Parathyroid adenoma (tissue), 2 donors: ENCODE results near the gene AUP1.

ENCODE experiments used
- H2AFZ ChIP-seq: fragments of 300-600 bp; sonication (generic); one replicate; pipeline ENCODE4 v1.7.0; 2017; ENCODE audit warnings: antibody characterized with exemption, mild to moderate bottlenecking
- H3K27ac ChIP-seq: fragments of 300-600 bp; sonication (generic); one replicate; pipeline ENCODE4 v1.7.0; 2017
- H3K27me3 ChIP-seq: fragments of 300-600 bp; sonication (generic); one replicate; pipeline ENCODE4 v1.7.0; 2017; ENCODE audit warnings: low read length; ENCODE audit not compliant: control insufficient read depth, insufficient read depth
- H3K36me3 ChIP-seq: fragments of 300-600 bp; sonication (generic); one replicate; pipeline ENCODE4 v1.7.0; 2017; ENCODE audit warnings: low read length; ENCODE audit not compliant: control insufficient read depth, insufficient read depth
- H3K4me1 ChIP-seq: fragments of 300-600 bp; sonication (generic); one replicate; pipeline ENCODE4 v1.7.0; 2017; ENCODE audit warnings: control low read depth
- H3K4me2 ChIP-seq: fragments of 300-600 bp; sonication (generic); one replicate; pipeline ENCODE4 v1.7.0; 2017; ENCODE audit warnings: low read length
- H3K4me3 ChIP-seq: fragments of 300-600 bp; sonication (generic); one replicate; pipeline ENCODE4 v1.7.0; 2017; ENCODE audit warnings: low read depth, low read length
- H3K79me2 ChIP-seq: fragments of 300-600 bp; sonication (generic); one replicate; pipeline ENCODE4 v1.7.0; 2017; ENCODE audit warnings: control low read depth
- H3K9ac ChIP-seq: fragments of 300-600 bp; sonication (generic); one replicate; pipeline ENCODE4 v1.7.0; 2017; ENCODE audit warnings: mild to moderate bottlenecking
- H3K9me3 ChIP-seq: fragments of 300-600 bp; sonication (generic); one replicate; pipeline ENCODE4 v1.7.0; 2017; ENCODE audit warnings: low read length; ENCODE audit not compliant: control insufficient read depth
- CTCF ChIP-seq: fragments of 300-600 bp; sonication (generic); IDR thresholded peaks from one replicate; pipeline ENCODE4 v1.7.0; 2017; ENCODE audit warnings: antibody characterized with exemption, mild to moderate bottlenecking
- donor health status: primary hyperparathyroidism.

The AUP1 gene

GRCh38 chr2:74515271-74515980 lies 14.1 kb downstream of the AUP1 start:
- Histone ChIP-seq H3K4me2 (peak overlapping the region; percentile 61), H3K79me2 (no peaks in the 10 kb centered on the region), H3K4me1 (no peaks in the 10 kb centered on the region), H3K9ac (no peak overlapping the region), H3K36me3 (no peaks in the 10 kb centered on the region), H3K27ac (no peak overlapping the region), H3K27me3 (no peaks in the 10 kb centered on the region), H2AFZ (peak overlapping the region; percentile 62), H3K4me3 (peak overlapping the region; percentile 46), H3K9me3 (no peaks in the 10 kb centered on the region)
- TF ChIP-seq CTCF = no peak

- Histone ChIP-seq H3K27ac (no peak within 1 kb of the TSS), H3K4me2 (peak within 1 kb of the TSS; percentile 57), H3K9me3 (no peaks in the 10 kb centered on the region), H3K9ac (no peak within 1 kb of the TSS), H2AFZ (no peak within 1 kb of the TSS), H3K4me3 (peak within 1 kb of the TSS; percentile 39), H3K79me2 (no peaks in the 10 kb centered on the region), H3K4me1 (no peaks in the 10 kb centered on the region), H3K36me3 (no peaks in the 10 kb centered on the region), H3K27me3 (no peaks in the 10 kb centered on the region)
- no peak for TF ChIP-seq CTCF
Observed at GRCh38 chr2:74514368-74515270, 14.9 kb downstream of the AUP1 start, which contains the start of gene TLX2. Gene TLX2 (plus strand): TSS chr2:74514450. CDS start chr2:74514807, 357 bp downstream.

- H2AFZ ChIP-seq = no peak overlapping the region
- H3K4me3 ChIP-seq = no peak overlapping the region
- no peak overlapping the region for H3K27ac ChIP-seq
- no peaks in the 10 kb centered on the region for H3K9me3 ChIP-seq
- H3K36me3 ChIP-seq = no peaks in the 10 kb centered on the region
- H3K27me3 ChIP-seq = no peaks in the 10 kb centered on the region
- no peak for TF ChIP-seq CTCF
- no peak overlapping the region for H3K9ac ChIP-seq
- no peak overlapping the region for H3K4me2 ChIP-seq
- H3K4me1 ChIP-seq = no peaks in the 10 kb centered on the region
- H3K79me2 ChIP-seq = no peaks in the 10 kb centered on the region
Observed at GRCh38 chr2:74513605-74514367, 15.7 kb downstream of the AUP1 start.

- no peak overlapping the region for H3K27ac ChIP-seq
- H3K27me3 ChIP-seq = no peaks in the 10 kb centered on the region
- no peak overlapping the region for H3K4me3 ChIP-seq
- H3K4me1 ChIP-seq = peaks cover 4% of the 10 kb centered on the region
- no peaks in the 10 kb centered on the region for H3K79me2 ChIP-seq
- H3K9ac ChIP-seq = no peak overlapping the region
- no peak overlapping the region for H2AFZ ChIP-seq
- H3K36me3 ChIP-seq = no peaks in the 10 kb centered on the region
- H3K9me3 ChIP-seq = no peaks in the 10 kb centered on the region
- no peak overlapping the region for H3K4me2 ChIP-seq
- no peak for TF ChIP-seq CTCF
Observed at GRCh38 chr2:74512744-74513604, 16.5 kb downstream of the AUP1 start.
